NCI-H748 (cell line): ENCODE data around the gene KCNIP1.
"Not testable (repeated sequence)": the region's sequence is repeated elsewhere in the genome, so short reads cannot be mapped to it uniquely, and the experiment has no call there.

Experiments used
- DNase-seq: peaks from one replicate; lab custom pipeline; 2025; ENCODE audit not compliant: unreplicated experiment; lab: John Stamatoyannopoulos, UW

KCNIP1 gene

DNA sequence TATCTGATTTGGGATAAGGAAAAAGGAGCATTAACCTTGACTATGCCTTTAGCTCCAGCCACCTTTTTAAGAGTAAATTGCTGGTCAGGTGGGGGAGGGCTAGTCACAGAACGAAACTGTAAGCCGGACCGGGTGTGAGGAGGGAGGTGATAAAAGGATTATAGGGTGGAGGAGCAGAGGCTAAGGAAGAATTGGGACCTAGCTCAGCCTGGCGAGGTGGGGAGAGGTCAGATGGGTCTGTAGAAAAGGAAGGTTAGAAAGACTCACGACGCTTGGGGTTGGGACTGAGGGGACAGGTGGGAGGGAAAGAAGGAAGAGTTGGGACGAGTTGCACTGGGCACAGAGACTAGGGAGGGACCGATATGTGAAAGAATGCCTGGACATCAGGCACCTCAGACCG, 262.0 kb downstream of the KCNIP1 start:
- not testable (repeated sequence) for DNase-seq

DNA sequence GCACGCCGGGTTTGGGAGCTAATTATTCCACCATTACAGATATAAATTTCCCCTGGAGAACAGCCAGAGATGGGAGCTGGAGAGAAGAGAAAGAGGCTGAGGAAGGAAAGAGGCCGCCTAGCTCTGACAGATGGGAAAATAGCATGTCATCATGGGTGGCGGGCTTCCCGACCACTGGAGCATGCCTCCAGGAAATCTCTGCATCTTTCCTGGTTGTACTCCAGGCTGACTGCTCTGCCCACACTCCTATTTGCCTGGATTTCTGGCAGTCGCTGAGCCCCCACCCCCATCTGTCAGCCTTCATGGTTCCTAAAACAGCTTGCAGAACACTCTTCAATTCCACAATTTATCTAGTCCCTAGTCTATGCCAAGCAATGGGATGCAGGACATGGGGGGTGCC, 265.4 kb downstream of the KCNIP1 start:
- DNase-seq: peak; percentile 28

DNA sequence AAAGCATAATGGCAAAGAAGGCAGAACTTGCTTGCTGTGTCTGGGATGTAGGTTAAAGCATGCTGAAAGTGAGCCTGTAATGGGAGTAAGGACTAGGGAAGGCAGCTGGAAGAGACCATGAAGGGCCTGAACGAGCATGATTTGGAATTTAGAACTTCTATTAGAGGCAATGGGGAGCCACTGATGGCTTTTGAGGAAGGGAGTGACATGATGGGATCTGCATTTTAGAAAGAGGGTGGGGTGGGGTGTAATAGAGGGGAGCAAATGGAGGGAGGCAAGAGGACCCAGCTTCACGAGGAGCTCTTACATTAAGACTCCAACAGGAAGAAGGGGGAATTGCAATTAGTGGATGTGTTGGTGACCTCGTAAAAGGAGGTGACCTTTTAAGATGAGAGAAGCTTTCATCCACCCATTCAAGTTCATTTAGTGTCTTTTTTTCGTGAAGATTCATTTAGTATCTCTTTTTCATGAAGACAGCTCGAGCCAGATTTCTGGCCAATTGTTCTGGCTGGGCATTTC, 266.1 kb downstream of the KCNIP1 start:
- no peak for DNase-seq

DNA sequence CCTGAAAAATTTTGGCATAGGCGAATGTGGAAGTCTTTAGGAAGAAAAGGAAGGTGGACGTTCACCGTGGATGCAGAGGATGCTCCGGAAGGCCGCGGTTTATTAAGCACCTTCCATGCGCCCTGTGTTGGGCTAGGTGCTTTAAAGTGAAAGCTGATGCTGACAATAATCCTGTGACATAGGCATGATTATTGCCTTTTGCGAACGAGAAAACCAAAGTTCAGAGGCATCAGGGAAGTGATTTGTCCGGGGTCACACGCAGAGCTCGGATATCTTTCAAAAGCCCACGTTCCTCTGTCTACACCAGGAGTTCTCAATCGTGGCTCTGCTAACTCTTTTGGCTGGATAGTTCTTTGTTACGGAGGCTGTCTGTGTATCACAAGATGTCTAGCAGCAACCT, 267.7 kb downstream of the KCNIP1 start:
- no peak for DNase-seq

DNA sequence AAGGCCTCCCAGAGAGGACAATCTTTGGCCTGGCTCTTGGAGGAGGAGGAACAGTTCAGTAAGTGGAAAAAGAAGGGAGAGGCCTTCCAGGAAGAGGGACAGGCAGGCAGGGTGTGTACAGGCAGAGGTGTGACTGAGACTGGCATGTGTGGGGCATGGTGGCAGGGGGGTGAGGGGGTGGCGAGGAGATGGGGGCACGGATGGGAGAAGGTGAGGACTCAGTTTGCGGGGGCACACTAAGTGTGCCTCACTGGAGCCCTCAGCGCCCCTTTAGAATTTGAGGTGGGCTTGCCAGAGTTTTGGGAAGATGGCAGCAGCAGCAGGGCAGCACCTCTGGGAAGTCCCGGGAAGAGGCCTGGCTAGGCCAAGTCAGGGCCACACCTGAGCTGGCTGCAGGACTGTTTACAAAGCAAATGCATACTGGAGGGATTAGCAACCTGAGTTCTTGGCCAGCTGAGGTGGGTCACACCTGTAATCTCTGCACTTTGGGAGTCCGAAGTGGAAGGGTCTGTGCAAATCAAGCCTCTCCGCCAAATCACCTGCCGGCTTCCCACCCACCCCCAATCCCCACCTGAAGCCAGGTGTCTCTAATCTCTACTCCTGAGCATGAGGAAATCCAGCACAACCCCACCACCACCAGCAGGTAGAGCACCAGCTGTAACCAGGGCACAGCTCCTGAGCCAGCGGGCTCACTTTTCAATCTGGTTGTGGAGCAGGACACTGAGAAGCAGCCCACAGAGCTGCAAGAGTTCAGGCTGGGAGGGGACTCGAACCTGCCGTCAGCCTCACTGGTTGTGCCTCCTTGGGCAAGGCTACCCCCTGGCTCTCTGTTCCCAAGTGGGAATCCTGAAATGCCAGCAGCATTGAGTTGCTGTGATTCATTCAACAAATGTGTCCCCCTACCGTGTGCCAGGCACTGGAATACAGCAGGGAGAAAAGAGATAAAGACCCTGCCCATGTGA, 269.5 kb downstream of the KCNIP1 start:
- no peak for DNase-seq

DNA sequence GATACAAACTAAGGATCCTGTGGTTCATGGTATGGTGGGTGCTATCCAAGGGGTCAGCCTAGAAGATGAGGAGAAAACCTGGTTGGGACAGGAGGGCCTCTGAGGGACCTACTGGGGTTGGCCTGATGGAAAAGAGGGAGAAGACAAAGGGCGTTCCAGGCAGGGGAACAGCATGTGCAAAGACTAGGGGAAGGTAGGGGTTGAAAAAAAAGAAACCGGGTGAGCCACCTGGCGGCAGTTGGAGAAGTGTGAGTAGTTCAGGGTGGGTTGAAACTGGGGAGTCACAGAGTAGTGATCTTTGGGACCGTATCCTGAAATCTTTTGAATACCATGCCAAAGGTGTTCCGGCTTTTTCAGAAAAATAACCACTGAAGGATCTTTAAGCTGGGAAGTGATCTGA, 271.0 kb downstream of the KCNIP1 start:
- DNase-seq: no peak

DNA sequence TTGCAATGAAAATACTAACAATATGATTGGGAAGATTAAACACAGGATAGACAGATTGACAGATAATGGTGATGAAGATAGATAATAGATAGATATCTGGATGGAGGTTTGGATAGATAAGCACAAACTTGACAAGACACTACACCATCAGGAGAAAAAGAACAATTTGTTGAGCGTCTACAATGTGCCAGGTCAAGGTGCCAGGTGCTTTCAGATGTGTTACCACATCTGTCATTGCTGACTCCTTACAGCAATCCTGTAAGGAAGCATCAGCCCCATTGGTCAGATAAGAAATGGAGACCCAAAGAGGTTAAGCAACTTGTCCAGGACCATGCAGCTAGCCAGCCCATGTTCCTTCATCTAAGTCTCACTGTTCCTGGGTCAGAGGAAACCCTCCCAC, 278.1 kb downstream of the KCNIP1 start:
- no peak for DNase-seq

DNA sequence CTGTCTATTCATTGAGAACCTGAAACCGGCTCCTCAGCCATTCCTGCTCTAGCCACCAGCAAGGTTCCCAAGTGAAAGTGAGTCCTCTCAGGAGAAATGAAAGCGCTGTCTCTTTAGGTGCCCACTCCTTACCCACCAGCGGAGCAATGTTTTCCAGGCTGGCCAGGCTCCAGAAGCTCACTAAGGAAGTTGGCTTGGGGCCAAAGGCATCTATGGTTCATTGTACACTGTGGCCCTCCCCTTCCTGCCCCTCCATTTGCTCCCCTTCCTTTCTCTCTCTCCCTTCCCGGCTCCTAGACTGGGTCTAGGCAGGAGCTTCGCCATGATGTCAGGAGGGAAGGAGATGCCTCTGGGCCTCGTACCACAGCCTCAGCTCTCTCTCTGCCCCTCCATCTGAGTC, 278.6 kb downstream of the KCNIP1 start:
- no peak for DNase-seq

DNA sequence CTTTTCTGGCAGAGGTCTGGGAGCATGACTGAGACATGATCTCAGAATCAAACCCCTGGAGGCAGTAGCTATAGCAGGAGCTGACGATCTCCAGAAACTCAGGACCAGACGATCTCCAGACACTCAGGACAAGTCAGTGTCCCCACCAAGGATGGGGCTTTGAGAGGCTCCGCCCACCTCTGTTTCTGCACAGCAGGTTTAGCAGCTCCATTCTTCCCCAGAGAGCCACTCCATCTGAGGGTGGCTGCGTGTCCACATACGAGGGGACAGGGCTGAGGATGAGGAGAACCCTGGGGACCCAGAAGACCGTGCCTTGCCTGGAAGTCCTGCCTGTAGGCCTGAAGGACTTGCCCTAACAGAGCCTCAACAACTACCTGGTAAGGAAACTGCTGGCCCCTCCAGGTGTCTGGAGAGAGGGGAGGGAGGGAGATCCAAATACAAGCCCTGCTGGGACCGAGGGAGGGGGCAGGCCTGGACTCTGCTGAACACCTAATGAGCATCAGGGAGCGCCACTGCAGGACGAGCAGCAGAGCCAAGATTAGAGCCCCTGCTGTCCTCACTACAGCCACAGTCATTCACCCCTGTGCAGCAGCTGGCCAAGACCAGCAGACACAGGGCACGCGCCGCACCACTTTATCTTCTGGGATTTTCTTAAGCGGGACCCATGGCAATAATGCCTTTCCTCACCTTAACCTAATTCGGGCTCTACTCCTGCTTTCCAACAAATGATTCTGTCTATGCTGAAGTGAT, 279.9 kb downstream of the KCNIP1 start, which contains the start of gene GABRP:
Gene GABRP (plus strand): TSS at position 228 of the 750 bp plus-strand sequence. CDS start 4,891 bp downstream, outside the sequence.
- DNase-seq: no peak

DNA sequence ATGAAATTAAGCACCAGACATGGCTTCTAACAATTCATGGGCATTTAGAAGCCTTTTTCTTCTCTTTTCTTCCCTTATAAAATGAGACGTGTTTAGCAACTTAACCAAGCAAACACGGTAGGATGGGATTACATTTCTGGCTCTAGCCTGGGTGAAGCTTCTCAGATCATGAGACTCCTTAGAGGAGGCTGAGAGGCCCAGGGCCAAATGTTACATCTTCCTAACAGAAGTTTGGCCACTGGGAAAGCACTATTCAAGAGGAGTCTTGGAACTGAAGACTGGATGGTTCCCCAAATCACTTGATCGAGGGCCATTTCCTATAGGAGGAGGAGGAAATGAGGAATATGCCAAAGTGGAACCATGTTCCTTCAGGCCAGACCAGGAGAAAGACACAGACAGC, 281.6 kb downstream of the KCNIP1 start:
- no peak for DNase-seq
